A549 (cell line): ENCODE data around the gene JDP2. TPM values are rescaled to one million over a fixed set of nuclear protein-coding genes. Genes with fewer than 3 reads are reported as not detected.
A peak's percentile ranks its signal among the peaks of the same experiment; 100 is the strongest.

ENCODE experiments used
- ATAC-seq, 2 experiments: fragments of 200-7000 bp in 1 of 2; fragments of >200 bp in 1 of 2; cut with Nextera tagmentation in 1 of 2; cut with Tn5 transposase in 1 of 2; 3 replicates each; pipeline versions ENCODE4 v1.8.0 to v1.9.1; 2018 to 2020; ENCODE audit warnings: mild to moderate bottlenecking in 1 of 2, moderate library complexity in 1 of 2
- CTCF ChIA-PET: fragments of 300-600 bp; sonication (Branson Sonifier 250); formaldehyde crosslinking; extraction: SDS; loops from one replicate; lab custom pipeline; 2021; ENCODE audit warnings: antibody characterized with exemption, inconsistent platforms; lab: Yijun Ruan, JAX
- POLR2A ChIA-PET: fragments of 350-600 bp; formaldehyde crosslinking; extraction: SDS; loops from one replicate; lab custom pipeline; 2021; ENCODE audit warnings: antibody characterized with exemption, inconsistent platforms; lab: Yijun Ruan, JAX
- DNase-seq, 2 experiments: peaks; one replicate each; pipeline versions ENCODE4 v3.0.0 to v3.0.0-alpha.2; 2011 to 2016; ENCODE audit warnings: low read depth in 1 of 2, low spot score in 1 of 2
- FAIRE-seq: peaks from 2 replicates; lab custom pipeline; 2011; peaks lifted over from hg19 to GRCh38; lab: Jason Lieb, UNC
- H3K27ac ChIP-seq, 2 experiments: fragments of >200 bp; sonication (Bioruptor Twin); formaldehyde crosslinking; 3 replicates each; pipeline ENCODE4 v1.5.1; 2016 to 2017
- H3K4me1 ChIP-seq: fragments of >200 bp; sonication (Bioruptor Twin); formaldehyde crosslinking; 3 replicates; pipeline ENCODE4 v1.6.1; 2016
- H3K4me2 ChIP-seq: fragments of >200 bp; sonication (Bioruptor Twin); formaldehyde crosslinking; 3 replicates; pipeline ENCODE4 v1.6.1; 2016
- H3K4me3 ChIP-seq: fragments of >200 bp; sonication (Bioruptor Twin); formaldehyde crosslinking; 3 replicates; pipeline ENCODE4 v1.5.1; 2016
- H3K9me3 ChIP-seq: fragments of >200 bp; sonication (Bioruptor Twin); formaldehyde crosslinking; 3 replicates; pipeline ENCODE4 v1.6.1; 2016
- CBX2 ChIP-seq: fragments of 200-600 bp; sonication (generic); IDR thresholded peaks from 2 replicates; pipeline ENCODE4 v1.6.1; 2016; ENCODE audit warnings: low read depth, mild to moderate bottlenecking, borderline replicate concordance
- CEBPB ChIP-seq, 2 experiments: fragments of >200 bp in 1 of 2; sonication (Bioruptor Twin) in 1 of 2; formaldehyde crosslinking in 1 of 2; IDR thresholded peaks; 2 replicates each; pipeline ENCODE4 v1.6.1; 2012 to 2016
- CHD2 ChIP-seq: fragments of 150-350 bp; IDR thresholded peaks from 2 replicates; pipeline ENCODE4 v1.6.1; 2014; ENCODE audit warnings: low read length; ENCODE audit not compliant: partially characterized antibody
- ELK1 ChIP-seq: fragments of 150-350 bp; IDR thresholded peaks from 2 replicates; pipeline ENCODE4 v1.6.1; 2014; ENCODE audit warnings: low read depth, mild to moderate bottlenecking, low read length
- EP300 ChIP-seq, 2 experiments: fragments of >200 bp; sonication (Bioruptor Twin); formaldehyde crosslinking; IDR thresholded peaks; 2 replicates in 1 of 2; 3 replicates in 1 of 2; pipeline ENCODE4 v1.6.1; 2016 to 2017
- FOSB ChIP-seq: fragments of 250-450 bp; sonication (Bioruptor Pico); IDR thresholded peaks from 2 replicates; pipeline ENCODE4 v1.5.0; 2020; ENCODE audit warnings: mild to moderate bottlenecking, moderate library complexity
- FOSL2 ChIP-seq, 2 experiments: fragments of 450-650 bp in 1 of 2; fragments of >200 bp in 1 of 2; sonication (Bioruptor Twin) in 1 of 2; formaldehyde crosslinking; IDR thresholded peaks; 2 replicates each; pipeline versions ENCODE4 v1.5.0 to v1.6.1; 2016 to 2020; ENCODE audit warnings: mild to moderate bottlenecking in 1 of 2, moderate library complexity in 1 of 2
- JUN ChIP-seq, 2 experiments: fragments of >200 bp; sonication (Bioruptor Twin); formaldehyde crosslinking; IDR thresholded peaks; 2 replicates in 1 of 2; 3 replicates in 1 of 2; pipeline ENCODE4 v1.6.1; 2016 to 2017
- MAFK ChIP-seq: fragments of 450-650 bp; IDR thresholded peaks from 2 replicates; pipeline ENCODE4 v1.6.1; 2014; ENCODE audit not compliant: partially characterized antibody
- NPAS2 ChIP-seq: fragments of 250-450 bp; sonication (Bioruptor Pico); IDR thresholded peaks from 2 replicates; pipeline ENCODE4 v1.8.0; 2022; ENCODE audit warnings: mild to moderate bottlenecking, moderate library complexity, borderline replicate concordance
- PHF8 ChIP-seq: fragments of 200-600 bp; sonication (generic); IDR thresholded peaks from 2 replicates; pipeline ENCODE4 v1.6.1; 2016; ENCODE audit warnings: low read depth, mild to moderate bottlenecking, antibody characterized with exemption, moderate library complexity, borderline replicate concordance
- POLR2A ChIP-seq: IDR thresholded peaks from 2 replicates; pipeline ENCODE4 v1.6.1; 2012; ENCODE audit warnings: mild to moderate bottlenecking, low read length
- POLR2AphosphoS2 ChIP-seq: conservative IDR thresholded peaks from 2 replicates; pipeline ENCODE4 v1.6.1; 2012; ENCODE audit warnings: low read length, improper control_type of control experiment, inconsistent platforms
- TFCP2L1 ChIP-seq: fragments of 250-450 bp; sonication (Bioruptor Pico); IDR thresholded peaks from 2 replicates; pipeline ENCODE4 v1.5.0; 2021; ENCODE audit warnings: mild to moderate bottlenecking
- TP53 ChIP-seq: fragments of 250-450 bp; sonication (Bioruptor Pico); IDR thresholded peaks from 2 replicates; pipeline ENCODE4 v1.5.0; 2021; ENCODE audit warnings: mild to moderate bottlenecking, moderate library complexity
- ZSCAN20 ChIP-seq: fragments of 250-450 bp; sonication (Bioruptor Pico); IDR thresholded peaks from 2 replicates; pipeline ENCODE4 v1.8.0; 2022; ENCODE audit warnings: mild to moderate bottlenecking, moderate library complexity
- WGBS: methylation state at CpG from one replicate; pipeline ENCODE4 v1.1.6; 2017; ENCODE audit errors: missing lambda C conversion rate; 5-methylcytosine and 5-hydroxymethylcytosine counted together
- polyA plus RNA-seq, 4 experiments: library from polyadenylated mRNA; depleted of rRNA in 3 of 4; stranded (reverse); fragments of >200 nt; fragmentation: RNase III in 1 of 4; extraction: RNeasy Plus Mini Kit Qiagen cat#74134 plus additional on column Dnase treatment in 1 of 4; gene quantifications; 2 replicates in 3 of 4; 3 replicates in 1 of 4; pipeline ENCODE4 v1.2.3, GENCODE V29; 2011 to 2017
- TF ChIP-seq, protein P1 (sequence below): fragments of >200 bp; sonication (Bioruptor Twin); formaldehyde crosslinking; IDR thresholded peaks from 2 replicates; pipeline ENCODE4 v1.6.1; 2016
- TF ChIP-seq, protein P2 (sequence below): IDR thresholded peaks from 2 replicates; pipeline ENCODE4 v1.6.1; 2012
- TF ChIP-seq, protein P3 (sequence below): fragments of 250-450 bp; sonication (Bioruptor Pico); IDR thresholded peaks from 2 replicates; pipeline ENCODE4 v1.5.0; 2021; ENCODE audit warnings: mild to moderate bottlenecking, moderate library complexity, borderline replicate concordance

JDP2 gene
- polyA plus RNA-seq, 2 of the 4 experiments (the other 2 are of a cell fraction) = 22.4 to 31.2 TPM

DNA sequence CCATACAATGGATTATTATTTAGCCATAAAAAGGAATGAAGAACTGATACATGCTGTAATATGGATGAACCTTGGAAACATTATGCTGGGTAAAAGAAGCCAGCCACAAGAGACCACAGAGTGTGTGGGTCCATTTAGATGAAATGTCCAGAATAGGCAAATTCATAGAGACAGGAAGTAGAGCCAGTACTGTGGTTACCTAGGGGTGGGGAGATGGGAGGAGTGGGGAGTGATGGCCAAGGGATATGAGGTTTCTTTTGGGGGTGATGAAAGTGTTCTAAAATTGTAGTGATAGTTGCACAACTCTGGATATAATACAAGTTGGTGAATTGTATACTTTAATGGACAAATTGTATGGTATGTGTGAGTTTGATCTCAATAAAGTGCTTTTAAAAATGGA, 18.6 kb downstream of the JDP2 start (continued):
- no peak for TF ChIP-seq FOSB (CRISPR knock-in tag)
- TF ChIP-seq, all 56 proteins: peak for 0

DNA sequence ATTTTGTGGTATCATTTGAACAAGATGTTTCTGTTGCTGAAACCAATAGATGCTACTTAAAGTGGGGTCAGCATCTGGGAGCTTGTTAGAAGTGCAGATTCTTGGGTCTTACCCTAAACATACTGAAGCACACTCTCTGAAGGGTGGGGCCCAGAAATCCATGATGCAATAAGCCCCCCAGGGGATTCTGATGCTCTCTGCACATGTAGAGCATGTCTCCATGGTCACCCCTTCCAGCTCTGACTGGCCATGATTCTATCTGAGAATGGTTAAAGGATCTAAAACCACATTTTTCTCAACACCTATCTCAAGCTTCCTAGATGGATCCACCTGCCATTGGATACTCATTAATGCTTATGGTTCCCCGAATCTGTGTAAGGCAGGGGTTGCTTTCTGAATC, 20.4 kb downstream of the JDP2 start:
- TF ChIP-seq TFCP2L1 = no peak
- TF ChIP-seq, protein P1, sequence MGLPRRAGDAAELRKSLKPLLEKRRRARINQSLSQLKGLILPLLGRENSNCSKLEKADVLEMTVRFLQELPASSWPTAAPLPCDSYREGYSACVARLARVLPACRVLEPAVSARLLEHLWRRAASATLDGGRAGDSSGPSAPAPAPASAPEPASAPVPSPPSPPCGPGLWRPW = no peak
- TF ChIP-seq, protein P2, sequence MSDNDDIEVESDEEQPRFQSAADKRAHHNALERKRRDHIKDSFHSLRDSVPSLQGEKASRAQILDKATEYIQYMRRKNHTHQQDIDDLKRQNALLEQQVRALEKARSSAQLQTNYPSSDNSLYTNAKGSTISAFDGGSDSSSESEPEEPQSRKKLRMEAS = no peak
- TF ChIP-seq, all 56 proteins: peak for 0
- Histone ChIP-seq H3K4me1 (peaks cover 59% of the 10 kb centered on the region), H3K4me3 (no peak overlapping the region), H3K9me3 (no peaks in the 10 kb centered on the region), H3K4me2 (no peak overlapping the region), H3K27ac (no peak overlapping the region)
- 65% methylated on average over 1 of the region's 1 CpG for WGBS
- DNase-seq = no peak
- ChIA-PET CTCF (interaction anchor here (1.0 to 3.7 kb wide), 6 partner anchors 9 to 139 kb away, joined by 3 to 21 read pairs (median 10); no protein-coding TSS in a partner anchor), POLR2A (no interaction called here)
- FAIRE-seq = no peak
- ATAC-seq = no peak

- FAIRE-seq (no peak), DNase-seq (no peak), ATAC-seq (no peak)
- 35% methylated on average over 2 of the region's 2 CpGs for WGBS
- H3K4me2 ChIP-seq = peak overlapping the region; percentile 65; the same call in 2 of the 3 replicates
- H3K27ac ChIP-seq = no peak overlapping the region
- TF ChIP-seq, protein P2 = no peak
- TF ChIP-seq CEBPB (IDR thresholded peaks at IDR 0.05) (no peak), TFCP2L1 (no peak), ELK1 (no peak), EP300 (IDR thresholded peaks at IDR 0.05) (no peak), FOSB (CRISPR knock-in tag) (no peak), POLR2AphosphoS2 (no peak)
- TF ChIP-seq, protein P3, sequence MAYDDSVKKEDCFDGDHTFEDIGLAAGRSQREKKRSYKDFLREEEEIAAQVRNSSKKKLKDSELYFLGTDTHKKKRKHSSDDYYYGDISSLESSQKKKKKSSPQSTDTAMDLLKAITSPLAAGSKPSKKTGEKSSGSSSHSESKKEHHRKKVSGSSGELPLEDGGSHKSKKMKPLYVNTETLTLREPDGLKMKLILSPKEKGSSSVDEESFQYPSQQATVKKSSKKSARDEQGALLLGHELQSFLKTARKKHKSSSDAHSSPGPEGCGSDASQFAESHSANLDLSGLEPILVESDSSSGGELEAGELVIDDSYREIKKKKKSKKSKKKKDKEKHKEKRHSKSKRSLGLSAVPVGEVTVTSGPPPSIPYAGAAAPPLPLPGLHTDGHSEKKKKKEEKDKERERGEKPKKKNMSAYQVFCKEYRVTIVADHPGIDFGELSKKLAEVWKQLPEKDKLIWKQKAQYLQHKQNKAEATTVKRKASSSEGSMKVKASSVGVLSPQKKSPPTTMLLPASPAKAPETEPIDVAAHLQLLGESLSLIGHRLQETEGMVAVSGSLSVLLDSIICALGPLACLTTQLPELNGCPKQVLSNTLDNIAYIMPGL = no peak
- POLR2A ChIA-PET = no interaction called here
- no peaks in the 10 kb centered on the region for H3K9me3 ChIP-seq
- CTCF ChIA-PET = interaction anchor here (1.3 to 3.7 kb wide), 5 partner anchors 9 to 140 kb away, joined by 4 to 17 read pairs (median 9); no protein-coding TSS in a partner anchor
- H3K4me3 ChIP-seq = no peak overlapping the region
- peaks cover 68% of the 10 kb centered on the region for H3K4me1 ChIP-seq
Observed at GRCh38 chr14:75449036-75449435, 21.2 kb downstream of the JDP2 start.

- Histone ChIP-seq H3K9me3 (no peaks in the 10 kb centered on the region), H3K4me1 (peaks cover 74% of the 10 kb centered on the region), H3K4me2 (peak overlapping the region; percentile 65), H3K4me3 (no peak overlapping the region), H3K27ac (peak overlapping the region; percentile 26 to 87; a peak in 4 of 6 replicates)
- WGBS = 54% methylated on average over 4 of the region's 4 CpGs
- DNase-seq (no peak), FAIRE-seq (no peak), ATAC-seq (no peak)
- TF ChIP-seq NPAS2 (CRISPR knock-in tag) = no peak
- TF ChIP-seq PHF8 = no peak
- TF ChIP-seq CHD2 = no peak
- TF ChIP-seq MAFK = no peak
- no peak for TF ChIP-seq POLR2A
- TF ChIP-seq POLR2AphosphoS2 = no peak
- no peak for TF ChIP-seq CBX2
- no peak for TF ChIP-seq FOSB (CRISPR knock-in tag)
- no peak for TF ChIP-seq FOSL2 (IDR thresholded peaks at IDR 0.05)
- no peak for TF ChIP-seq FOSL2 (CRISPR knock-in tag; IDR thresholded peaks at IDR 0.05)
- TF ChIP-seq, protein P2 = no peak
- no peak for TF ChIP-seq ZSCAN20 (CRISPR knock-in tag)
- no peak for TF ChIP-seq TP53 (CRISPR knock-in tag)
- TF ChIP-seq CEBPB (IDR thresholded peaks at IDR 0.05) = no peak
- no peak for TF ChIP-seq JUN (IDR thresholded peaks at IDR 0.05)
- ChIA-PET CTCF (interaction anchor here (1.3 to 3.7 kb wide), 4 partner anchors 10 to 141 kb away, joined by 4 to 17 read pairs (median 10); no protein-coding TSS in a partner anchor), POLR2A (no interaction called here)
Observed at GRCh38 chr14:75449696-75450095, 21.9 kb downstream of the JDP2 start.
